Measurements from ENCODE around the gene SUPT20HL1.
"Not testable (repeated sequence)": the region's sequence is repeated elsewhere in the genome, so short reads cannot be mapped to it uniquely, and the experiment has no call there.

Gene SUPT20HL1

DNA sequence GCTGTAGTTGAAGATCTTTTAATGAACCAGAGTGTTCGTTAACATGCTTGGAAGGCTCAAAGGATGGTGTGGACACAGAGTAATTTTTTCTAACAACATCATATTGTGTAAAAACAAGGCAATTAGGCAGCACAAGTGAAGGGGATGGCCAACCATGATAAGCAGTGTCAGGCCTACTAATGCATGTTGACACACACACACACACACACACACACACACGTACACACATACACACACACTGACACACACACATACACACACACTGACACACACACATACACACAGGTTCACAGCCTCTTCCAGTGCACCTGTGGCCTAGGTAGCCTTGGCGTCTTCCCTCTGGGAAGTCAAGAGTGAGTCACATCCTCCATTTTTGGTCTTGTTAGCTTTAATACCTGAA lies at the start of gene SUPT20HL1:
Gene SUPT20HL1, plus strand, starts transcription at position 368 of the 400 bp plus-strand sequence. CDS start 2,122 bp downstream, outside the sequence.
- no peak for DNase-seq (ENCODE audit: low spot score)

- not testable (repeated sequence) for DNase-seq (ENCODE audit: low spot score)
These were observed 49.5 kb upstream of the SUPT20HL1 start for GRCh38 chrX:24310916-24311315.

DNA sequence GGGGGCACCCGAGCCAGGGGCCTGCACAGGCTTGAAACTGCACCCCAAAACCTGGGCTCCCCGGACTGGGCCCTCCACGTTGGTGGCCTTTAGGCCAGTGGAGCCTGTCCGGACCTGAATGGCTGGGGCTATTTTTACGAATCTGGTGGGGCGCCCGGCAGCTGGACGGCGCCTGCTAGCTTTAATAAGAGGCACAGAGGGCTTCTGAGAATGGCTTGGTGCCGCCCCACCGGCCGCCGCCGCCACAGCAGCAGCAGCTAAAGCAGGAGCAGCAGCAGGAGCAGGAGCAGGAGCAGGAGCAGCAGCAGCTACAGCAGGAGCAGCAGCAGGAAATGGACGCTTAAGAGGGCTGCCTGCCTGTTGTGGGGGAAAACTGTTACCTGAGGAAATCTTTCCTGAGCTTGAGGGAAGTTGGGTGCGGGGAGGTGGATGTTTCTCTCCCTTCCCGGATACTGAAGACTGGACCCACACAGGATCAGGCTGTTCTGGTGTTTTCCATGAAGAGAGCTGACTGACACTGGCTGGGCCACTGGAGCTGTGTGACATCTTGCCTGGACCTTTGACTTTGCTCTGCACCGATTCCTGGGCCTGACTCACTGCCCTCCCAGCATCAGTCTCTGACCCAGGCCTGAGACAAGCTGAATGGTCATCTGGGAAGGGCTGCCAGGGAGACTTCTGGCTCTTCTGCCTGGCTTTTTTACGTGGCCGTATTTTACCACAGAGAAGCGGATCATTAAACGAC lies 48.8 kb upstream of the SUPT20HL1 start:
- not testable (repeated sequence) for DNase-seq (ENCODE audit: low spot score)

DNA sequence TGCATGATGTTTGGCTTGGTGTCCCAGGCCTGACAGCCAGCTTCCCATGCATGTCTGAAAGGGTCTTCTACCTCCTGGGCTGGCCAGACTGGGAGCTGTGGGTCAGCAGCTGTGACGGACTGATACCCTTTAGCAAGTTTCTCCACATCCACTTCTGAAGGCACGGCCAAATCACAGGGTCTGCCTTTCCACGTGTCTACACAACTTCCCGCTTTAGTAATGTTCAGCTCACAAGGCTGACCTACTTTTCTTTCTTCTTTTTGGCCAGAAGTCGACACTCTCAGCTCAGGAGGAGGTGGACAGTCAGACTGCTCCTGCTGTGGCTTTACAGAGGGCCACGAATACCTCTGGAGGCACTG lies 48.2 kb upstream of the SUPT20HL1 start:
- DNase-seq (ENCODE audit: low spot score): not testable (repeated sequence)

DNA sequence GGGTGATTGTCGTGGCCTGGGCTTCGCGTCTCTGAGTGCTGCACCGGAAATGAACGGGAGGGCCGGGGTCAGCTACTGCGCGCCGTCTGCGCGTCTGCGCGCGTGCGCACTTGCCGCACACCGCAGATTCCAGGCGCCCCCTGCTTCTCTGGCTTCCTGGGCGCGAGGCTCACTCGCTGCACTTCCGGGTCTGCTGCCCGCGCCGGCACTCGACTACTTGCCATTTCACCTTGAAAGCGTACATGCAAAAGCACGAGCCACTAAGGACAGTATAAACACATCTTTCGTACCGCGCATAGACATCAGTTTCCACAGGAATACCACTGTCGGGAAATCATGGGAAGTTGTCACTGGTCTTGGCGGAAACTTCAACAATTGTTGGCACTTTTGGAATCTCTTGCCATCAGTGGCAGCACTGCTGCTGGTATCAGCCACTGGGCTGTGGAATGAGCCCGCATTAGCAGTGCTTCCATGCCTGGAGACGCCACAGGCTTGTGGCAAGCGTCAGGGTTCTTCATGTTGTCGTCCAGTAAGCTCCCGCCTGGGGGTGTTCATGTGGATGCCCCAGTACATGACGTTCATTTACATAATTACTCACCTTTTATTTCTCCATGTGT lies 46.3 kb upstream of the SUPT20HL1 start, which contains the start of gene SUPT20HL2:
Gene SUPT20HL2, minus strand, starts transcription at position 51 of the 617 bp plus-strand sequence. CDS start 754 bp downstream, outside the sequence.
- DNase-seq (ENCODE audit: low spot score): no peak

DNA sequence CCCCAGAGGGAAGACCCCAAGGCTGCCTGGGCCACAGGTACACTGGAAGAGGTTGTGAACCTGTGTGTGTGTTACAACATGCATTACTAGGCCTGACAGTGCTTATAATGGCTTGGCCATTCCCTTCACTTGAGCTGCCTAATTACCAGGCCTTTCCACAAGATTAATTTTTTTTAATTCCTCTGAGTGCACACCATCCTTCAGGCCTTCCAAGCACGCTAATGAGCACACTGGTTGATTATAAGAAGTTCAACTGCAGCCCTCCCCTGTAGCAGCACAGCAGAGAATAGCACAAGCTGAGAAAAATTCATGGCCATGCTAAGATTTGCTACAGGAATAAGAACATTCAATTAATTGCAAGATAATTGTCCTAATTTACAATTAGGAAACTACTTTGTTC lies 44.3 kb upstream of the SUPT20HL1 start:
- no peak for DNase-seq (ENCODE audit: low spot score)

DNA sequence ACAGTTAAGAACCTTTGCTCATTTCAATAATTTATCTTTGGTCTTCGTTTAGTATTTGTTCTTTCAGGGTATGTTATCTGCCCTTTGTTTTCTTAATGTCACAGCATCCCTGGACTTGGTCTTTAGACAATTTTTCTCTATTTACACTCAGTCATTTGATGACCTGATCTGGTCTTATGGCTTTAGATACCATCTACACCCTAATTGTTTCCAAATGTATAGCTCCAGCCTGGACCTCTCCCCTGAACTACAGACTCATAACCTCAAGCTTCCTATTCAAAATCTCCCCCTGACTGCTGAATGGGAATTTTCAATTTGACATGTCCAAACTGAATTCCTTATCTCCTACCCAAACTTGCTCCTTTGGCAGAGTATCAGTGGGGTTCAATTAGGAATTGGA lies 42.9 kb upstream of the SUPT20HL1 start:
- no peak for DNase-seq (ENCODE audit: low spot score)

GRCh38 chrX:24321741-24322395 lies 38.6 kb upstream of the SUPT20HL1 start:
- DNase-seq (ENCODE audit: low spot score): no peak

DNA sequence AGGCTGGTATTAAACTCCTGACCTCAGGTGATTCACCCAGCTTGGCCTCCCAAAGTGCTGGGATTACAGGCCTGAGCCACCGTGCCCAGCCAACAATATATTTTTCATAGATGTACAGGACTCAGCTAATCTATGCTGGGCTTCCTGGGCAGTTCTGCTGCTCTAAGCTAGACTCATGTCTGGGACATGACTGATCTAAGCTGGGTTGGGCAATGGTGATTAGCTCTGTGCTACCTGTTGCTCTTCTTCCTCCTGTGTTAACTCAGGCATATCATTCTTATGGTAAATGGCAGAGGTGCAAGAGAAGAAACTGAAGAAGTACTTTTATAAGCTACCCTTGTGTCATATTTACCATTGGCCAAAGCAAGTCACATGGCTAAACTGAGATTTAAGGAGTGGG lies 35.2 kb upstream of the SUPT20HL1 start:
- no peak for DNase-seq (ENCODE audit: low spot score)

GRCh38 chrX:24332878-24333277 lies 27.6 kb upstream of the SUPT20HL1 start:
- DNase-seq (ENCODE audit: low spot score): no peak

- no peak for DNase-seq (ENCODE audit: low spot score)
These were observed 27.1 kb upstream of the SUPT20HL1 start for GRCh38 chrX:24333371-24333770.

- DNase-seq (ENCODE audit: low spot score): no peak
These were observed 26.0 kb upstream of the SUPT20HL1 start for GRCh38 chrX:24334461-24334860.

DNA sequence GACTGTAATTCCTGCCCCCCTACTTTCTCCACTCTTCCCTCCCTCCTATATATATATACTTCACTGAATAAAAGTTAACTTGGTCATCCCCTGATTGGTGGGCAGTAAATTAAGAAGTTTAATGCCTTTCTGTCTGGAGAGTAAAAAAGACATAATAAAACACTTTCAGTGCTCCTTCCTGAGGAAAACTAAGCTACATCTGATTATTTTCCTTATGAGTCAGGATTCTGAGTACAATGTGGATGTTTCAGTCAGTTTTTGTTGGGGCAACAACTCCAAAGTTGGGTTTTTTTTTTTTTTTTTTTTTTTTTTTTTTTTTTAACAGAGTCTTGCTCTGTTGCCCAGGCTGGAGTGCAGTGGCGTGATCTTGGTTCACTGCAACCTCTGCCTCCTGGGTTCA lies 24.6 kb upstream of the SUPT20HL1 start:
- DNase-seq (ENCODE audit: low spot score): no peak

GRCh38 chrX:24339911-24340310 lies 20.5 kb upstream of the SUPT20HL1 start:
- peak; percentile 11 for DNase-seq (ENCODE audit: low spot score)

- DNase-seq (ENCODE audit: low spot score): no peak
These were observed 19.9 kb upstream of the SUPT20HL1 start for GRCh38 chrX:24340501-24340900.

DNA sequence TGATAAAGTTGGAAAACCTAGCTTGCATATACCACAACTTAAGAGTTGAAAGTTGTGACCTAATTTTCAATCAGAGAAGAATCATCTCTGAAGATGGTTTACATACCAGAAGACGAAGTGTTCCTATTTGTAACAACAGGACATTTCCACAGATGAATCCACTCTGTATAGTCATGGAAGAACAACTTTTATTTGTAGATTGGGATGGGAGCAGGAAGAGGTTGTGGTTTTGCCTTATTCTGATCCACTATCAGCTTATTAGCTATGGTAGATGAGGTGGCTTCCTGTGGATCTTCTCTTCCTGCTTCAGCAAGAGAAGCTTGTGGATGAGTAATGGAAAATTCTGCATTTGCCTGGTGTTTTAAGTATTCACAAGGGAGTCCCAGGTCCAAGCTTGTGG lies 18.6 kb upstream of the SUPT20HL1 start:
- no peak for DNase-seq (ENCODE audit: low spot score)

- no peak for DNase-seq (ENCODE audit: low spot score)
These were observed 16.7 kb upstream of the SUPT20HL1 start for GRCh38 chrX:24343719-24344118.

GRCh38 chrX:24347881-24348280 lies 12.6 kb upstream of the SUPT20HL1 start:
- no peak for DNase-seq (ENCODE audit: low spot score)

DNA sequence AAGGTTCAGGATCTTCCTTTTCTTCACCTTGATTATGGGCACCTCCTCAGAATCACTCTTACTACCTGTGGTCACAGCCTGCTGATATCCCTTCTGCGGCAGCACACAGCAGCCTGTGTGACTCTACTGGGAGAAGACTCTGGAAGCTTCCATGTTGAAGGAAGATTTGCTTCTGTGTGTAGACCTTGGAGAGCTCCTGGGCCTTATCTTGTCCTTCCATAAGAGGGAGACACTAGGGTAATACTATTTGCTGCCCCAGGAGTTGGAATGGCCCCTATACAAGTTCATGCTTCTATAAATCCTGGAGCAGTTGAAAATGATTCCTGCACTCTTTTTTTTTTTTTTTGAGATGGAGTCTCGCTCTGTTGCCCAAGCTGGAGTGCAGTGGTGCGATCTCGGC lies 10.2 kb upstream of the SUPT20HL1 start:
- no peak for DNase-seq (ENCODE audit: low spot score)

- DNase-seq (ENCODE audit: low spot score): no peak
These were observed 5.3 kb upstream of the SUPT20HL1 start for GRCh38 chrX:24355095-24355494.

DNA sequence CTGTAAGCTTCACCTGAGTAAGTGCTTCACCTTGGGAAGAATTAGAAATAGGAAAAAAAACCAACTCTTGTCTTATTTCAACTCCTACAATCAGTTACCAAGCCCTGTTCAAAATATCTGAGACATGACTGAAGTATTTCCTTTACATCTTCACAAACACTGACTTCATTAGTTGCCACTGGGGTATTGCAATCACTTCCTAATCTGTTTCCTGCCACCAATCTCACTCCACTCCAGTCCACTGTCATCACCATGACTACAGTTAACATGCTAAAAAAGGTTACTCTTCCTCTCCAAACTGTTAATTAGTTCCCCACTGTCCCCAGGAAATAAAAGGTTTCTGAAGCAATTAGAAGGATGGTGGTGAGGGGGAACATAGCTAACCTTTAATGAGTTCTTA lies 3.3 kb upstream of the SUPT20HL1 start:
- DNase-seq (ENCODE audit: low spot score): no peak

GRCh38 chrX:24362089-24362745 lies 1.8 kb downstream of the SUPT20HL1 start:
- DNase-seq (ENCODE audit: low spot score): not testable (repeated sequence)
